Hepatocyte (in vitro differentiated cells): Measurements from ENCODE around the gene ASB1.
"Not testable (repeated sequence)": the region's sequence is repeated elsewhere in the genome, so short reads cannot be mapped to it uniquely, and the experiment has no call there.

Experiments used
- CTCF ChIP-seq: fragments of 200-600 bp; sonication (generic); IDR thresholded peaks from 2 replicates; pipeline ENCODE4 v1.5.1; 2016; ENCODE audit warnings: antibody characterized with exemption, mild to moderate bottlenecking; ENCODE audit not compliant: poor library complexity
- EZH2 ChIP-seq: fragments of 200-600 bp; sonication (generic); IDR thresholded peaks from 2 replicates; pipeline ENCODE4 v1.6.1; 2016; ENCODE audit warnings: antibody characterized with exemption, mild to moderate bottlenecking, borderline replicate concordance
- EZH2phosphoT487 ChIP-seq: fragments of 200-600 bp; sonication (generic); IDR thresholded peaks from one replicate; pipeline ENCODE4 v1.6.1; 2018; ENCODE audit warnings: antibody characterized with exemption, mild to moderate bottlenecking, low read depth, moderate library complexity; ENCODE audit not compliant: unreplicated experiment, severe bottlenecking

DNA sequence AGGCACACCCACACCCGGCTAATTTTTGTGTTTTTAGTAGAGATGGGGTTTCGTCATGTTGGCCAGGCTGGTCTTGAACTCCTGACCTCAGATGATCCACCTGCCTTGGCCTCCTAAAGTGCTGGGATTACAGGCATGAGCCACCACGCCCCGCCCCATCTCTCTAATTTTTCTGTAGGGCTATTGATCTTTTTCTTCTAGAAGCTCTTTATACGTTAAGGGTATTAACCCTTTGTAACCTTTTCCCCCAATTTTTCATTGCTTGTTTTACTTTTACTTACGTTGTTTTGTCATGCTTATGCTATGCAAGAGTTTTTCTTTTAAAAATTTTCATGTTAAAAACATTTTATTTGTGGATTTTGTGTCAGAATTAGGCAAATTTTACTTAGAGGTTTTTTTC is 15.5 kb downstream of the ASB1 start:
- not testable (repeated sequence) for TF ChIP-seq CTCF, EZH2, EZH2phosphoT487
